ENCODE data around the gene FBXO10.

Gene FBXO10

DNA sequence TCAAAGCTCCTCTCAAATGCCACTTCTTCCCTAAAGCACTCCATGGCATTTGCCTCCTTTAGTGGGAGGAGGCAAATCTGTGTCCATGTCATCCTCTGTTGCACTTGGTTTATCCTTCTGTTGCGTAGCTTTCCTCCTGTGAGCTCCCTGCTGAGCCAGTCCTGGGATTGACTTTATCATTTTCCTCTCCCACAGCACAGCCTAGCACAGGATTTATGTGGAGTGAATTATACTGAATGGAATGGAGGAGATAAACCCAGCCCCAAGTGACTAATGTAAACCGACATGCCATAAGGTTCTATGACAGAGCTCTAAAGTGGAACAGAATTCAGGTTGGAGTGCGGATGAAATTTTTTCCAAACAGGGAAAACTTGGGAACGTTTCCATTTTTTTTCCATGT lies 42.6 kb upstream of the FBXO10 start:
- Histone ChIP-seq H3K9me2 (replicated peaks; ENCODE audit: low read depth, low read length) (no peaks in the 10 kb centered on the region), H3K4me3 (ENCODE audit: low read length, poor library complexity, severe bottlenecking) (no peak overlapping the region), H3F3A (ENCODE audit: low read depth) (no peaks in the 10 kb centered on the region), H3K36me3 (ENCODE audit: insufficient read depth, low read length) (no peaks in the 10 kb centered on the region), H3K79me2 (ENCODE audit: insufficient read depth, low read length) (no peaks in the 10 kb centered on the region), H3K9me3 (ENCODE audit: insufficient read depth, low read depth, low read length) (no peaks in the 10 kb centered on the region), H3K4me1 (ENCODE audit: insufficient read depth, low read length, poor library complexity, severe bottlenecking) (peaks cover 5% of the 10 kb centered on the region), H4K20me1 (ENCODE audit: insufficient read depth, low read length, poor library complexity, severe bottlenecking) (no peaks in the 10 kb centered on the region), H3K27me3 (ENCODE audit: insufficient read depth, low read length, poor library complexity, severe bottlenecking) (no peaks in the 10 kb centered on the region), H3K9ac (ENCODE audit: low read depth, low read length, poor library complexity, severe bottlenecking) (no peak overlapping the region), H3K4me2 (ENCODE audit: low read depth, low read length, poor library complexity, severe bottlenecking) (no peak overlapping the region), H2AFZ (ENCODE audit: low read length) (no peak overlapping the region)
- no peak for TF ChIP-seq CTCF (conservative IDR thresholded peaks at IDR 0.05; ENCODE audit: low read length)
- TF ChIP-seq EZH2phosphoT487 (IDR thresholded peaks at IDR 0.05; ENCODE audit: borderline replicate concordance) = no peak

DNA sequence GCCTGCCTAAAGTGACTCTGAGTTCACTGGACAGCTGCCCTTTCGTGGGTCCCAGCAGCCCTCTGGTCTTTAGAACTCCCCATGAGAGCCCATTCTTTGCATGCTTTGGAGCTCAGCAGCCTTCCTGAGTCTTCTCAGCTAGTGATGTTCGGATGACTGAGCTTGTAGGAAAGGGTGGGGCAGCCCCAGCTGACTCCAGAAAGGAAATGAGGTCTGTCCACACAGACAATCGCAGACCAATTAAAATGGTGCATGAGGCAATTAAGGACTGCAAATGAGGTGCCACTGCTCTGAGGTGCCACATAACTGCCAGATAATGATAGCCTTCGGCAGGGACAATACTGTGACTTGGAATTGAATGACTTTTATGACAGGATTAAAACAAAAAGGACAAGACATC lies 41.7 kb upstream of the FBXO10 start:
- Histone ChIP-seq H3K79me2 (ENCODE audit: insufficient read depth, low read length) (no peaks in the 10 kb centered on the region), H4K20me1 (ENCODE audit: insufficient read depth, low read length, poor library complexity, severe bottlenecking) (no peaks in the 10 kb centered on the region), H3K9ac (ENCODE audit: low read depth, low read length, poor library complexity, severe bottlenecking) (no peak overlapping the region), H3K27me3 (ENCODE audit: insufficient read depth, low read length, poor library complexity, severe bottlenecking) (no peaks in the 10 kb centered on the region), H3F3A (ENCODE audit: low read depth) (no peaks in the 10 kb centered on the region), H3K9me3 (ENCODE audit: insufficient read depth, low read depth, low read length) (no peaks in the 10 kb centered on the region), H3K4me2 (ENCODE audit: low read depth, low read length, poor library complexity, severe bottlenecking) (no peak overlapping the region), H3K4me3 (ENCODE audit: low read length, poor library complexity, severe bottlenecking) (no peak overlapping the region), H3K9me2 (replicated peaks; ENCODE audit: low read depth, low read length) (no peaks in the 10 kb centered on the region), H3K36me3 (ENCODE audit: insufficient read depth, low read length) (no peaks in the 10 kb centered on the region), H2AFZ (ENCODE audit: low read length) (no peak overlapping the region; the same call in 1 of the 2 replicates), H3K4me1 (ENCODE audit: insufficient read depth, low read length, poor library complexity, severe bottlenecking) (peaks cover 5% of the 10 kb centered on the region)
- no peak for TF ChIP-seq CTCF (conservative IDR thresholded peaks at IDR 0.05; ENCODE audit: low read length)
- TF ChIP-seq EZH2phosphoT487 (IDR thresholded peaks at IDR 0.05; ENCODE audit: borderline replicate concordance) = no peak

- no peaks in the 10 kb centered on the region for H3K9me2 ChIP-seq (replicated peaks; ENCODE audit: low read depth, low read length)
- H2AFZ ChIP-seq (ENCODE audit: low read length) = no peak overlapping the region
- TF ChIP-seq EZH2phosphoT487 (IDR thresholded peaks at IDR 0.05; ENCODE audit: borderline replicate concordance) = no peak
- TF ChIP-seq CTCF (conservative IDR thresholded peaks at IDR 0.05; ENCODE audit: low read length) = no peak
- no peaks in the 10 kb centered on the region for H3F3A ChIP-seq (ENCODE audit: low read depth)
- H3K9ac ChIP-seq (ENCODE audit: low read depth, low read length, poor library complexity, severe bottlenecking) = no peak overlapping the region
- H4K20me1 ChIP-seq (ENCODE audit: insufficient read depth, low read length, poor library complexity, severe bottlenecking) = no peaks in the 10 kb centered on the region
- H3K9me3 ChIP-seq (ENCODE audit: insufficient read depth, low read depth, low read length) = no peaks in the 10 kb centered on the region
- no peaks in the 10 kb centered on the region for H3K36me3 ChIP-seq (ENCODE audit: insufficient read depth, low read length)
- H3K4me3 ChIP-seq (ENCODE audit: low read length, poor library complexity, severe bottlenecking) = no peak overlapping the region
- no peaks in the 10 kb centered on the region for H3K27me3 ChIP-seq (ENCODE audit: insufficient read depth, low read length, poor library complexity, severe bottlenecking)
- no peak overlapping the region for H3K4me2 ChIP-seq (ENCODE audit: low read depth, low read length, poor library complexity, severe bottlenecking)
- peaks cover 5% of the 10 kb centered on the region for H3K4me1 ChIP-seq (ENCODE audit: insufficient read depth, low read length, poor library complexity, severe bottlenecking)
- H3K79me2 ChIP-seq (ENCODE audit: insufficient read depth, low read length) = no peaks in the 10 kb centered on the region
Observed at GRCh38 chr9:37617161-37617560, 41.0 kb upstream of the FBXO10 start.
